ENCODE measurements around the gene B4GALT6. TPM values are rescaled to one million over a fixed set of nuclear protein-coding genes. Genes with fewer than 3 reads are reported as not detected.

B4GALT6 gene
- total and polyA plus RNA-seq, 2 of the 13 experiments (the other 11 are each of a cell fraction or from before 2014, with no cell fraction given): 1.9 to 3.3 TPM

DNA sequence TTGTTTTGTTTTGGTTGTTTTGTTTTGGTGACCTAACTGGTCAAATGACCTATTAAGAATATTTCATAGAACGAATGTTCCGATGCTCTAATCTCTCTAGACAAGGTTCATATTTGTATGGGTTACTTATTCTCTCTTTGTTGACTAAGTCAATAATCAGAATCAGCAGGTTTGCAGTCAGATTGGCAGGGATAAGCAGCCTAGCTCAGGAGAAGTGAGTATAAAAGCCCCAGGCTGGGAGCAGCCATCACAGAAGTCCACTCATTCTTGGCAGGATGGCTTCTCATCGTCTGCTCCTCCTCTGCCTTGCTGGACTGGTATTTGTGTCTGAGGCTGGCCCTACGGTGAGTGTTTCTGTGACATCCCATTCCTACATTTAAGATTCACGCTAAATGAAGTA is 92.8 kb downstream of the B4GALT6 start, which contains the start of gene TTR (continued):
- no peak for TF ChIP-seq TGIF2 (CRISPR knock-in tag; IDR thresholded peaks at IDR 0.05)
- TF ChIP-seq ZBTB20 (CRISPR knock-in tag; IDR thresholded peaks at IDR 0.05; ENCODE audit: borderline replicate concordance, low read depth): 0 out of 2 replicates have a peak, but pooled peaks have one; percentile 15
- no peak for TF ChIP-seq GLI4 (CRISPR knock-in tag; IDR thresholded peaks at IDR 0.05; ENCODE audit: borderline replicate concordance)
- TF ChIP-seq HMGA1 (CRISPR knock-in tag; conservative IDR thresholded peaks at IDR 0.05): no peak
- TF ChIP-seq, protein P1, sequence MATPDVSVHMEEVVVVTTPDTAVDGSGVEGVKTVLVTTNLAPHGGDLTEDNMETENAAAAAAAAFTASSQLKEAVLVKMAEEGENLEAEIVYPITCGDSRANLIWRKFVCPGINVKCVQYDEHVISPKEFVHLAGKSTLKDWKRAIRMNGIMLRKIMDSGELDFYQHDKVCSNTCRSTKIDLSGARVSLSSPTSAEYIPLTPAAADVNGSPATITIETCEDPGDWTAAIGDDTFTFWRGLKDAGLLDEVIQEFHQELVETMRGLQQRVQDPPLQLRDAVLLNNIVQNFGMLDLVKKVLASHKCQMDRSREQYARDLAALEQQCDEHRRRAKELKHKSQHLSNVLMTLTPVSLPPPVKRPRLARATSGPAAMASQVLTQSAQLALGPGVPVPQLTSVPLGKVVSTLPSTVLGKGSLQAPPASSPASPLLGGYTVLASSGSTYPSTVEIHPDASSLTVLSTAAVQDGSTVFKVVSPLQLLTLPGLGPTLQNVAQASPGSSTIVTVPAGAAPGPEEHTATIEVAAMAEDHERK (CRISPR knock-in tag; IDR thresholded peaks at IDR 0.05; ENCODE audit: low read depth): no peak
- TF ChIP-seq, protein P2, sequence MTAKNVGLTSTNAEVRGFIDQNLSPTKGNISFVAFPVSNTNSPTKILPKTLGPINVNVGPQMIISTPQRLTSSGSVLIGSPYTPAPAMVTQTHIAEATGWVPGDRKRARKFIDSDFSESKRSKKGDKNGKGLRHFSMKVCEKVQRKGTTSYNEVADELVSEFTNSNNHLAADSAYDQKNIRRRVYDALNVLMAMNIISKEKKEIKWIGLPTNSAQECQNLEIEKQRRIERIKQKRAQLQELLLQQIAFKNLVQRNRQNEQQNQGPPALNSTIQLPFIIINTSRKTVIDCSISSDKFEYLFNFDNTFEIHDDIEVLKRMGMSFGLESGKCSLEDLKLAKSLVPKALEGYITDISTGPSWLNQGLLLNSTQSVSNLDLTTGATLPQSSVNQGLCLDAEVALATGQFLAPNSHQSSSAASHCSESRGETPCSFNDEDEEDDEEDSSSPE (CRISPR knock-in tag; IDR thresholded peaks at IDR 0.05): no peak
- TF ChIP-seq ZNF543 (CRISPR knock-in tag; IDR thresholded peaks at IDR 0.05): no peak
- TF ChIP-seq, protein P3, sequence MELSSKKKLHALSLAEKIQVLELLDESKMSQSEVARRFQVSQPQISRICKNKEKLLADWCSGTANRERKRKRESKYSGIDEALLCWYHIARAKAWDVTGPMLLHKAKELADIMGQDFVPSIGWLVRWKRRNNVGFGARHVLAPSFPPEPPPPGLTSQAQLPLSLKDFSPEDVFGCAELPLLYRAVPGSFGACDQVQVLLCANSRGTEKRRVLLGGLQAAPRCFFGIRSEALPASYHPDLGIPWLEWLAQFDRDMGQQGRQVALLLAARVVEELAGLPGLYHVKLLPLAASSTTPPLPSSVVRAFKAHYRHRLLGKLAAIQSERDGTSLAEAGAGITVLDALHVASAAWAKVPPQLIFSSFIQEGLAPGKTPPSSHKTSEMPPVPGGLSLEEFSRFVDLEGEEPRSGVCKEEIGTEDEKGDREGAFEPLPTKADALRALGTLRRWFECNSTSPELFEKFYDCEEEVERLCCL (CRISPR knock-in tag; IDR thresholded peaks at IDR 0.05; ENCODE audit: borderline replicate concordance): no peak
- TF ChIP-seq, protein P4, sequence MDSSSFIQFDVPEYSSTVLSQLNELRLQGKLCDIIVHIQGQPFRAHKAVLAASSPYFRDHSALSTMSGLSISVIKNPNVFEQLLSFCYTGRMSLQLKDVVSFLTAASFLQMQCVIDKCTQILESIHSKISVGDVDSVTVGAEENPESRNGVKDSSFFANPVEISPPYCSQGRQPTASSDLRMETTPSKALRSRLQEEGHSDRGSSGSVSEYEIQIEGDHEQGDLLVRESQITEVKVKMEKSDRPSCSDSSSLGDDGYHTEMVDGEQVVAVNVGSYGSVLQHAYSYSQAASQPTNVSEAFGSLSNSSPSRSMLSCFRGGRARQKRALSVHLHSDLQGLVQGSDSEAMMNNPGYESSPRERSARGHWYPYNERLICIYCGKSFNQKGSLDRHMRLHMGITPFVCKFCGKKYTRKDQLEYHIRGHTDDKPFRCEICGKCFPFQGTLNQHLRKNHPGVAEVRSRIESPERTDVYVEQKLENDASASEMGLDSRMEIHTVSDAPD (CRISPR knock-in tag; IDR thresholded peaks at IDR 0.05): peak; percentile 63; the same call in 1 of the 2 replicates
- TF ChIP-seq GABPB1 (CRISPR knock-in tag; IDR thresholded peaks at IDR 0.05): no peak
- TF ChIP-seq, protein P5, sequence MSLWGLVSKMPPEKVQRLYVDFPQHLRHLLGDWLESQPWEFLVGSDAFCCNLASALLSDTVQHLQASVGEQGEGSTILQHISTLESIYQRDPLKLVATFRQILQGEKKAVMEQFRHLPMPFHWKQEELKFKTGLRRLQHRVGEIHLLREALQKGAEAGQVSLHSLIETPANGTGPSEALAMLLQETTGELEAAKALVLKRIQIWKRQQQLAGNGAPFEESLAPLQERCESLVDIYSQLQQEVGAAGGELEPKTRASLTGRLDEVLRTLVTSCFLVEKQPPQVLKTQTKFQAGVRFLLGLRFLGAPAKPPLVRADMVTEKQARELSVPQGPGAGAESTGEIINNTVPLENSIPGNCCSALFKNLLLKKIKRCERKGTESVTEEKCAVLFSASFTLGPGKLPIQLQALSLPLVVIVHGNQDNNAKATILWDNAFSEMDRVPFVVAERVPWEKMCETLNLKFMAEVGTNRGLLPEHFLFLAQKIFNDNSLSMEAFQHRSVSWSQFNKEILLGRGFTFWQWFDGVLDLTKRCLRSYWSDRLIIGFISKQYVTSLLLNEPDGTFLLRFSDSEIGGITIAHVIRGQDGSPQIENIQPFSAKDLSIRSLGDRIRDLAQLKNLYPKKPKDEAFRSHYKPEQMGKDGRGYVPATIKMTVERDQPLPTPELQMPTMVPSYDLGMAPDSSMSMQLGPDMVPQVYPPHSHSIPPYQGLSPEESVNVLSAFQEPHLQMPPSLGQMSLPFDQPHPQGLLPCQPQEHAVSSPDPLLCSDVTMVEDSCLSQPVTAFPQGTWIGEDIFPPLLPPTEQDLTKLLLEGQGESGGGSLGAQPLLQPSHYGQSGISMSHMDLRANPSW (CRISPR knock-in tag; IDR thresholded peaks at IDR 0.05; ENCODE audit: borderline replicate concordance): no peak
- TF ChIP-seq, protein P6, sequence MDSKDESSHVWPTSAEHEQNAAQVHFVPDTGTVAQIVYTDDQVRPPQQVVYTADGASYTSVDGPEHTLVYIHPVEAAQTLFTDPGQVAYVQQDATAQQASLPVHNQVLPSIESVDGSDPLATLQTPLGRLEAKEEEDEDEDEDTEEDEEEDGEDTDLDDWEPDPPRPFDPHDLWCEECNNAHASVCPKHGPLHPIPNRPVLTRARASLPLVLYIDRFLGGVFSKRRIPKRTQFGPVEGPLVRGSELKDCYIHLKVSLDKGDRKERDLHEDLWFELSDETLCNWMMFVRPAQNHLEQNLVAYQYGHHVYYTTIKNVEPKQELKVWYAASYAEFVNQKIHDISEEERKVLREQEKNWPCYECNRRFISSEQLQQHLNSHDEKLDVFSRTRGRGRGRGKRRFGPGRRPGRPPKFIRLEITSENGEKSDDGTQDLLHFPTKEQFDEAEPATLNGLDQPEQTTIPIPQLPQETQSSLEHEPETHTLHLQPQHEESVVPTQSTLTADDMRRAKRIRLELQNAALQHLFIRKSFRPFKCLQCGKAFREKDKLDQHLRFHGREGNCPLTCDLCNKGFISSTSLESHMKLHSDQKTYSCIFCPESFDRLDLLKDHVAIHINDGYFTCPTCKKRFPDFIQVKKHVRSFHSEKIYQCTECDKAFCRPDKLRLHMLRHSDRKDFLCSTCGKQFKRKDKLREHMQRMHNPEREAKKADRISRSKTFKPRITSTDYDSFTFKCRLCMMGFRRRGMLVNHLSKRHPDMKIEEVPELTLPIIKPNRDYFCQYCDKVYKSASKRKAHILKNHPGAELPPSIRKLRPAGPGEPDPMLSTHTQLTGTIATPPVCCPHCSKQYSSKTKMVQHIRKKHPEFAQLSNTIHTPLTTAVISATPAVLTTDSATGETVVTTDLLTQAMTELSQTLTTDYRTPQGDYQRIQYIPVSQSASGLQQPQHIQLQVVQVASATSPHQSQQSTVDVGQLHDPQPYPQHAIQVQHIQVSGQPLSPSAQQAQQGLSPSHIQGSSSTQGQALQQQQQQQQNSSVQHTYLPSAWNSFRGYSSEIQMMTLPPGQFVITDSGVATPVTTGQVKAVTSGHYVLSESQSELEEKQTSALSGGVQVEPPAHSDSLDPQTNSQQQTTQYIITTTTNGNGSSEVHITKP (CRISPR knock-in tag; IDR thresholded peaks at IDR 0.05; ENCODE audit: low read depth): no peak
- no peak for TF ChIP-seq ZBTB8A (CRISPR knock-in tag; IDR thresholded peaks at IDR 0.05; ENCODE audit: borderline replicate concordance, low read depth)

Measured in HepG2 (cell line).